ENCODE measurements around the gene TSPAN9. TPM values are rescaled to one million over a fixed set of nuclear protein-coding genes. Genes with fewer than 3 reads are reported as not detected.

Gene TSPAN9
- total and polyA plus RNA-seq, 9 of the 15 experiments (the other 6 are each of a cell fraction or from before 2014, with no cell fraction given): 0.23 to 2.1 (median 0.60) TPM; not detected in 2

GRCh38 chr12:3310271-3311026 is 233.3 kb downstream of the TSPAN9 start (continued):
- no peak for TF ChIP-seq ZNF224 (CRISPR knock-in tag; IDR thresholded peaks at IDR 0.05)
- no peak for TF ChIP-seq RREB1 (CRISPR knock-in tag; IDR thresholded peaks at IDR 0.05)
- no peak for TF ChIP-seq ZNF707 (CRISPR knock-in tag; conservative IDR thresholded peaks at IDR 0.05)
- TF ChIP-seq, protein P1, sequence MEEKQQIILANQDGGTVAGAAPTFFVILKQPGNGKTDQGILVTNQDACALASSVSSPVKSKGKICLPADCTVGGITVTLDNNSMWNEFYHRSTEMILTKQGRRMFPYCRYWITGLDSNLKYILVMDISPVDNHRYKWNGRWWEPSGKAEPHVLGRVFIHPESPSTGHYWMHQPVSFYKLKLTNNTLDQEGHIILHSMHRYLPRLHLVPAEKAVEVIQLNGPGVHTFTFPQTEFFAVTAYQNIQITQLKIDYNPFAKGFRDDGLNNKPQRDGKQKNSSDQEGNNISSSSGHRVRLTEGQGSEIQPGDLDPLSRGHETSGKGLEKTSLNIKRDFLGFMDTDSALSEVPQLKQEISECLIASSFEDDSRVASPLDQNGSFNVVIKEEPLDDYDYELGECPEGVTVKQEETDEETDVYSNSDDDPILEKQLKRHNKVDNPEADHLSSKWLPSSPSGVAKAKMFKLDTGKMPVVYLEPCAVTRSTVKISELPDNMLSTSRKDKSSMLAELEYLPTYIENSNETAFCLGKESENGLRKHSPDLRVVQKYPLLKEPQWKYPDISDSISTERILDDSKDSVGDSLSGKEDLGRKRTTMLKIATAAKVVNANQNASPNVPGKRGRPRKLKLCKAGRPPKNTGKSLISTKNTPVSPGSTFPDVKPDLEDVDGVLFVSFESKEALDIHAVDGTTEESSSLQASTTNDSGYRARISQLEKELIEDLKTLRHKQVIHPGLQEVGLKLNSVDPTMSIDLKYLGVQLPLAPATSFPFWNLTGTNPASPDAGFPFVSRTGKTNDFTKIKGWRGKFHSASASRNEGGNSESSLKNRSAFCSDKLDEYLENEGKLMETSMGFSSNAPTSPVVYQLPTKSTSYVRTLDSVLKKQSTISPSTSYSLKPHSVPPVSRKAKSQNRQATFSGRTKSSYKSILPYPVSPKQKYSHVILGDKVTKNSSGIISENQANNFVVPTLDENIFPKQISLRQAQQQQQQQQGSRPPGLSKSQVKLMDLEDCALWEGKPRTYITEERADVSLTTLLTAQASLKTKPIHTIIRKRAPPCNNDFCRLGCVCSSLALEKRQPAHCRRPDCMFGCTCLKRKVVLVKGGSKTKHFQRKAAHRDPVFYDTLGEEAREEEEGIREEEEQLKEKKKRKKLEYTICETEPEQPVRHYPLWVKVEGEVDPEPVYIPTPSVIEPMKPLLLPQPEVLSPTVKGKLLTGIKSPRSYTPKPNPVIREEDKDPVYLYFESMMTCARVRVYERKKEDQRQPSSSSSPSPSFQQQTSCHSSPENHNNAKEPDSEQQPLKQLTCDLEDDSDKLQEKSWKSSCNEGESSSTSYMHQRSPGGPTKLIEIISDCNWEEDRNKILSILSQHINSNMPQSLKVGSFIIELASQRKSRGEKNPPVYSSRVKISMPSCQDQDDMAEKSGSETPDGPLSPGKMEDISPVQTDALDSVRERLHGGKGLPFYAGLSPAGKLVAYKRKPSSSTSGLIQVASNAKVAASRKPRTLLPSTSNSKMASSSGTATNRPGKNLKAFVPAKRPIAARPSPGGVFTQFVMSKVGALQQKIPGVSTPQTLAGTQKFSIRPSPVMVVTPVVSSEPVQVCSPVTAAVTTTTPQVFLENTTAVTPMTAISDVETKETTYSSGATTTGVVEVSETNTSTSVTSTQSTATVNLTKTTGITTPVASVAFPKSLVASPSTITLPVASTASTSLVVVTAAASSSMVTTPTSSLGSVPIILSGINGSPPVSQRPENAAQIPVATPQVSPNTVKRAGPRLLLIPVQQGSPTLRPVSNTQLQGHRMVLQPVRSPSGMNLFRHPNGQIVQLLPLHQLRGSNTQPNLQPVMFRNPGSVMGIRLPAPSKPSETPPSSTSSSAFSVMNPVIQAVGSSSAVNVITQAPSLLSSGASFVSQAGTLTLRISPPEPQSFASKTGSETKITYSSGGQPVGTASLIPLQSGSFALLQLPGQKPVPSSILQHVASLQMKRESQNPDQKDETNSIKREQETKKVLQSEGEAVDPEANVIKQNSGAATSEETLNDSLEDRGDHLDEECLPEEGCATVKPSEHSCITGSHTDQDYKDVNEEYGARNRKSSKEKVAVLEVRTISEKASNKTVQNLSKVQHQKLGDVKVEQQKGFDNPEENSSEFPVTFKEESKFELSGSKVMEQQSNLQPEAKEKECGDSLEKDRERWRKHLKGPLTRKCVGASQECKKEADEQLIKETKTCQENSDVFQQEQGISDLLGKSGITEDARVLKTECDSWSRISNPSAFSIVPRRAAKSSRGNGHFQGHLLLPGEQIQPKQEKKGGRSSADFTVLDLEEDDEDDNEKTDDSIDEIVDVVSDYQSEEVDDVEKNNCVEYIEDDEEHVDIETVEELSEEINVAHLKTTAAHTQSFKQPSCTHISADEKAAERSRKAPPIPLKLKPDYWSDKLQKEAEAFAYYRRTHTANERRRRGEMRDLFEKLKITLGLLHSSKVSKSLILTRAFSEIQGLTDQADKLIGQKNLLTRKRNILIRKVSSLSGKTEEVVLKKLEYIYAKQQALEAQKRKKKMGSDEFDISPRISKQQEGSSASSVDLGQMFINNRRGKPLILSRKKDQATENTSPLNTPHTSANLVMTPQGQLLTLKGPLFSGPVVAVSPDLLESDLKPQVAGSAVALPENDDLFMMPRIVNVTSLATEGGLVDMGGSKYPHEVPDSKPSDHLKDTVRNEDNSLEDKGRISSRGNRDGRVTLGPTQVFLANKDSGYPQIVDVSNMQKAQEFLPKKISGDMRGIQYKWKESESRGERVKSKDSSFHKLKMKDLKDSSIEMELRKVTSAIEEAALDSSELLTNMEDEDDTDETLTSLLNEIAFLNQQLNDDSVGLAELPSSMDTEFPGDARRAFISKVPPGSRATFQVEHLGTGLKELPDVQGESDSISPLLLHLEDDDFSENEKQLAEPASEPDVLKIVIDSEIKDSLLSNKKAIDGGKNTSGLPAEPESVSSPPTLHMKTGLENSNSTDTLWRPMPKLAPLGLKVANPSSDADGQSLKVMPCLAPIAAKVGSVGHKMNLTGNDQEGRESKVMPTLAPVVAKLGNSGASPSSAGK (IDR thresholded peaks at IDR 0.05): no peak

All from K562 (cell line).